ENCODE results near the gene GABRP. TPM values are rescaled to one million over a fixed set of nuclear protein-coding genes. Genes with fewer than 3 reads are reported as not detected.

The GABRP gene, protein sequence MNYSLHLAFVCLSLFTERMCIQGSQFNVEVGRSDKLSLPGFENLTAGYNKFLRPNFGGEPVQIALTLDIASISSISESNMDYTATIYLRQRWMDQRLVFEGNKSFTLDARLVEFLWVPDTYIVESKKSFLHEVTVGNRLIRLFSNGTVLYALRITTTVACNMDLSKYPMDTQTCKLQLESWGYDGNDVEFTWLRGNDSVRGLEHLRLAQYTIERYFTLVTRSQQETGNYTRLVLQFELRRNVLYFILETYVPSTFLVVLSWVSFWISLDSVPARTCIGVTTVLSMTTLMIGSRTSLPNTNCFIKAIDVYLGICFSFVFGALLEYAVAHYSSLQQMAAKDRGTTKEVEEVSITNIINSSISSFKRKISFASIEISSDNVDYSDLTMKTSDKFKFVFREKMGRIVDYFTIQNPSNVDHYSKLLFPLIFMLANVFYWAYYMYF
- total RNA-seq, result not detected

DNA sequence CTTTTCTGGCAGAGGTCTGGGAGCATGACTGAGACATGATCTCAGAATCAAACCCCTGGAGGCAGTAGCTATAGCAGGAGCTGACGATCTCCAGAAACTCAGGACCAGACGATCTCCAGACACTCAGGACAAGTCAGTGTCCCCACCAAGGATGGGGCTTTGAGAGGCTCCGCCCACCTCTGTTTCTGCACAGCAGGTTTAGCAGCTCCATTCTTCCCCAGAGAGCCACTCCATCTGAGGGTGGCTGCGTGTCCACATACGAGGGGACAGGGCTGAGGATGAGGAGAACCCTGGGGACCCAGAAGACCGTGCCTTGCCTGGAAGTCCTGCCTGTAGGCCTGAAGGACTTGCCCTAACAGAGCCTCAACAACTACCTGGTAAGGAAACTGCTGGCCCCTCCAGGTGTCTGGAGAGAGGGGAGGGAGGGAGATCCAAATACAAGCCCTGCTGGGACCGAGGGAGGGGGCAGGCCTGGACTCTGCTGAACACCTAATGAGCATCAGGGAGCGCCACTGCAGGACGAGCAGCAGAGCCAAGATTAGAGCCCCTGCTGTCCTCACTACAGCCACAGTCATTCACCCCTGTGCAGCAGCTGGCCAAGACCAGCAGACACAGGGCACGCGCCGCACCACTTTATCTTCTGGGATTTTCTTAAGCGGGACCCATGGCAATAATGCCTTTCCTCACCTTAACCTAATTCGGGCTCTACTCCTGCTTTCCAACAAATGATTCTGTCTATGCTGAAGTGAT is at the start of gene GABRP:
Gene GABRP, plus strand, starts transcription at position 228 of the 750 bp plus-strand sequence. CDS start 4,891 bp downstream, outside the sequence.
- Mint-ChIP-seq H3K9me3 (no peaks in the 10 kb centered on the region), H3K36me3 (no peaks in the 10 kb centered on the region), H3K27me3 (no peaks in the 10 kb centered on the region), H3K27ac (no peak within 1 kb of the TSS), H3K4me1 (no peaks in the 10 kb centered on the region), H3K4me3 (no peak within 1 kb of the TSS)
- DNase-seq, result no peak

DNA sequence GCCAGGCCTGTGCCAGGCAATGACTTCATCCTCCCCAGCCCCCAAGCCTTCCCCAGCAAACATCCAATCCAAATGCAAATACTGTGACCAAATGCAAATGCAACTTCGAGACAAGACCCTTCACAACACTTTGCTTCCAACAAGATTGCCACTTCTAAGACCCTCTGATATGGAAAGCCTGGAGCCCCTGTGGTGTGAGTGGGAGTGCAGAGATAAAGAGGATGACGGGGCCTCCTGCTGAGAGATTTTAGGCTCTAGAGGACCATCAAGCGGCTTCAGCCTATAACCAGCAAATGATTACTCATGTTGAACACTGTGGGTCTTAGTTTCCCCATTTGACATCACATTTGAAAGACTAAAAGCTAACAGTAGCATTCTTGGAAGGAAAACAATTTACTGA is 46.6 kb upstream of the GABRP start:
- no peak for DNase-seq
- Mint-ChIP-seq H3K27me3 (peaks cover 5% of the 10 kb centered on the region), H3K4me3 (no peak overlapping the region), H3K9me3 (peaks cover 7% of the 10 kb centered on the region), H3K27ac (no peak overlapping the region), H3K4me1 (no peaks in the 10 kb centered on the region), H3K36me3 (no peaks in the 10 kb centered on the region)

DNA sequence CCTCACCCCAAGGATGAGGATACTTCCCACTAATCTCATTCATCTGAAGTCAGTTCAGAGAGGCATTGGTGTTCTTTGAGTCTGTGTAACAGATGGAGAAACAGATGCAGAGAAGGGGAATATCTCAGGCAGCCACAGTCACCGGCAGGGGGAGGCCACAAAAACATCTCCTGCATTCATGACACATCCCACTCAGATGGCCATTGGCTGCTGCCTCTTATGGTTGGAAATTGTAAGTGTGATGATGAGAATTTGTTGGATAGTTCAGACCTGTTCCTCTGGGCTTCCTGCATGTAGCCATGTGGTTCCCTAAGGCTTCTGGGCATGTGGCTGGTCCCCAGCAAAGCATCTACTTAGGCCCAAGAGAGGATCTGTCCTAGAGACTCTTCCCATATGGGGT is 45.9 kb upstream of the GABRP start:
- no peak for DNase-seq
- Mint-ChIP-seq H3K27ac (no peak overlapping the region), H3K27me3 (peaks cover 8% of the 10 kb centered on the region), H3K4me3 (no peak overlapping the region), H3K36me3 (no peaks in the 10 kb centered on the region), H3K9me3 (peaks cover 7% of the 10 kb centered on the region), H3K4me1 (no peaks in the 10 kb centered on the region)

DNA sequence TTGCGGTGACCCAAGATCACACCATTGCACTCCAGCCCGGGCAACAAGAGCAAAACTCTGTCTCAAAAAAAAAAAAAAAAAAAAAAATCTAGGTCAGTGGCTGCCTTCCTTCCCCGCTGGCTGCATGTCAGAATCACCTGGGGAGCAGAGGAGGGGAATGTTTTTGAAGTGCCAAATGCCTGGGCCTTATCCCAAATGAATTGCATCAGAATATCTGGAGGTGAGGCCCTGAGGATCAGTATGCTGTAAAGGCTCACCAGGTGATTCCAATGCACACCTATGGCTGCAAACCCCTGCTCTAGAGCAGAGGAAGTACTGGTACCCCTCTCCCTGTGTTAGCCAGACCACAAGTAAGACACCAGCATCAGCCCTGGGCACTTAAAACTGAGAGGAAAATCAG is 44.7 kb upstream of the GABRP start:
- H3K36me3 Mint-ChIP-seq, result no peaks in the 10 kb centered on the region
- DNase-seq, result no peak
- H3K27me3 Mint-ChIP-seq, result peaks cover 16% of the 10 kb centered on the region
- no peak overlapping the region for H3K4me3 Mint-ChIP-seq
- no peaks in the 10 kb centered on the region for H3K4me1 Mint-ChIP-seq
- H3K27ac Mint-ChIP-seq, result no peak overlapping the region
- peaks cover 8% of the 10 kb centered on the region for H3K9me3 Mint-ChIP-seq

DNA sequence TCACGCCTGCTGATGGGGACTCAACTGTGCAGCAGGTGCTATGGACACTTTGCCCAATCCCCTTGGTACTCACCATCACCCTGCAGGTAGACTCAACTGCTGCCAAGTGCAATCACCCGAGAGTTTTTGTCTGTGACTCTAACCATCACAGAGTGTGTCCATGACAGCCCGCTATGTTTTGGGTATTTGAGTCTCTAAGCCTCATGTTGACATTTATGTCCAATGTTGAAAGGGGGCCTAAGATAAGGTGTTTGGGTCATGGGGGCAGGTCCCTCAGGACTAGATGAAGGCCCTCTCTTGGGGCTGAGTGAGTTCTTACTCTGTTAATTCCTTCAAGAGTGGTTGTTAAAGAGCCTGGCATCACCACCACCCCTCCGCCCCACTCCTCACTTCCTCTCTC is 44.1 kb upstream of the GABRP start:
- H3K4me3 Mint-ChIP-seq, result no peak overlapping the region
- H3K27ac Mint-ChIP-seq, result no peak overlapping the region
- H3K36me3 Mint-ChIP-seq, result no peaks in the 10 kb centered on the region
- peaks cover 3% of the 10 kb centered on the region for H3K4me1 Mint-ChIP-seq
- no peak for DNase-seq
- H3K27me3 Mint-ChIP-seq, result peaks cover 22% of the 10 kb centered on the region
- peaks cover 8% of the 10 kb centered on the region for H3K9me3 Mint-ChIP-seq

DNA sequence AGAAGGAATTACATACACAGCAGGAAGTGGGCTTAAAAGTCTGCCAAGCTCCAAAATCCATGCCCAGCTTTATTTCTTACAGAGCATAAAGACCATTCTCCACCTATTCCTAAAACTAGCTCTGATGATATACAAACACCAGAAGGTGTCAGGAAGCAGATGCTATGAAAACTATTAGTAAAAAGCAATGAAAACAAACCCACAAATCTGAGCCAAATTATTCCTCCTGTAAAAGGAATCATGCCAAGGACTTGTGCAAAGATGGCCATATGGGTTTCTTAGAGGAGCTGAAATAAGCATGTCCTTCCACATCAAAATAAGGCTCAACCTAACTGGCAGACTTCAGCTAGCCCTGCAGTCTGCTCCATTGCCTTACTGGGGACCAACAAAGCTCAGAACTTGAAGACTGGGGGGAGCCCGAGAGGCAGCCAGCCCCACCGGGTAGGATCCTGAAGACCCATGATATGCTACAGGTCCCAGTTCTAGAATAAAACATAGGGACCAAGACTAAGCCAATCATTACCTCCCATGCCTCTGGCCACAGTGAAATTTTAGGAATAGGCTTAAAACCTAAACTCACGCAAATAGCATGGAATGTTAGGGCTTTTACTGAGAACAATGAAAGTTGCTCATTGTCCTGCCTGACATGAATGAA is 42.8 kb upstream of the GABRP start:
- Mint-ChIP-seq H3K4me1 (peaks cover 3% of the 10 kb centered on the region), H3K27me3 (peaks cover 23% of the 10 kb centered on the region), H3K36me3 (no peaks in the 10 kb centered on the region), H3K4me3 (no peak overlapping the region), H3K9me3 (peaks cover 2% of the 10 kb centered on the region), H3K27ac (no peak overlapping the region)
- DNase-seq, result no peak

DNA sequence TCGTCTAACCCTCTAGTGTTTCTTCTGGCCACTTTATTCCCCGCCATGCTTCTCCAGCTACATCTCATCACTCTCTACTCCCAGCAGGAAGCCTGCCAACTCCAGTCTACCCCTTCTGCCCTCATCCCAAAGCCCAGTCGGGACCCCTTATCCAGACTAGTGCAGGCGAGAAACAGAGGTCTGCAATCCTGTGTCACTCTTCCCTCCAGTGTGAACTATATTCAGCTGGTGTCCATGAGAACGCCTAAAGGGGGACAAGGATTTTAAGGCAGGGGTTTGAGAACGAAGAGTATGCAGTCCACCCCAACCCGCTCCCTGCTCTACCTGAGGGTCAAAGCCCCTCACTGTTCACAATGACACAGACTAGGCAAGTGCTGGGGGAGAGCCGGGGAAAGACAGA is 41.7 kb upstream of the GABRP start:
- peaks cover 28% of the 10 kb centered on the region for H3K27me3 Mint-ChIP-seq
- no peak overlapping the region for H3K27ac Mint-ChIP-seq
- peaks cover 3% of the 10 kb centered on the region for H3K4me1 Mint-ChIP-seq
- H3K36me3 Mint-ChIP-seq, result no peaks in the 10 kb centered on the region
- peaks cover 1% of the 10 kb centered on the region for H3K9me3 Mint-ChIP-seq
- H3K4me3 Mint-ChIP-seq, result no peak overlapping the region
- DNase-seq, result no peak

DNA sequence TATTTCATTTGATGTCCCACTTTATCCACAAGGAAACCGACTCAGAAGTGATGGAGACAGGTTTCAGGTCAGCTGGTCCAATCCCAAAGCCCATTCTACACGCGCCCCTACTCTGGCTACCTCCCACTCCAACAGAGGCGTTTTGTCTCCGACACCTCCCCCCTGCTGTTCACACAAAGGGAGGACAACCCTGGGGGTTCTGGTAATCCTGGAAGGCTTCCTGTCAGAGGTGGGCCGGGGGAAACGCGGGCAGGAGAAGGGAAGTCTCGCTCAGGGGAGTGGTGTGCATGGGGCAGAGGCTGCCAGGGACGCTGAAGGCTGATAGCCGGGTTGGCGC is 39.7 kb upstream of the GABRP start:
- Mint-ChIP-seq H3K4me1 (peaks cover 3% of the 10 kb centered on the region), H3K27ac (no peak overlapping the region), H3K4me3 (no peak overlapping the region), H3K9me3 (peaks cover 1% of the 10 kb centered on the region), H3K27me3 (peaks cover 44% of the 10 kb centered on the region), H3K36me3 (no peaks in the 10 kb centered on the region)
- DNase-seq, result no peak

DNA sequence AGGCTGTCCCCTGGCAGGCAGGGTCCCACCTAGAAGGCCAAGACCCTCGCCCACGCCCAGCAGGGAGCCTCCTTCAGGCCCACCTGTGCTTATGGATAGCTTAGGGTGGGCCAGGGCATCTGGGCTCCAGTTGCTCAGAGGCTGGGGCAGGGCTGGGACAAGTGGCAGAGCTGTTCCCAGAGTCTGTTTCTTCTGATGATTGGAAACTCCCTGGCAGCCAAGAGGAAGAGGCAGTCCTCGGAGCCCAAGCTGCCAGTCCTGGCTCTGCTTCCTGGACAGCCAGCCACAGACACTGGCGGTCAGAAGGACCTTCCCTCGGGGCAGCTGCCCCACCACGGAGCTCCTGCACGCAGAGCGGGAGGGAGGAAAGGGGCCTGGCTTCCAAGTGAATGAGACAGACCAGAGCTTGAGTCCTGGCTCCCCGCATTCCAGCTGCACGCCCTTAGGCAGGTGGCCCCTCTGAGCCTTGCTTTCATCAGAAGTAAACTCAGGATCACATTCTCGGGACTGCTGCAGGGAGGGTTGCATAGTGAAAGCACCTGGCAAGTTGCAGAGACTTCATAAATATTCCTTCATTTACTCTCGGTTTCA is 37.9 kb upstream of the GABRP start:
- Mint-ChIP-seq H3K36me3 (no peaks in the 10 kb centered on the region), H3K27ac (no peak overlapping the region), H3K9me3 (peaks cover 1% of the 10 kb centered on the region), H3K4me3 (no peak overlapping the region), H3K27me3 (peaks cover 48% of the 10 kb centered on the region), H3K4me1 (peaks cover 3% of the 10 kb centered on the region)
- DNase-seq, result no peak

DNA sequence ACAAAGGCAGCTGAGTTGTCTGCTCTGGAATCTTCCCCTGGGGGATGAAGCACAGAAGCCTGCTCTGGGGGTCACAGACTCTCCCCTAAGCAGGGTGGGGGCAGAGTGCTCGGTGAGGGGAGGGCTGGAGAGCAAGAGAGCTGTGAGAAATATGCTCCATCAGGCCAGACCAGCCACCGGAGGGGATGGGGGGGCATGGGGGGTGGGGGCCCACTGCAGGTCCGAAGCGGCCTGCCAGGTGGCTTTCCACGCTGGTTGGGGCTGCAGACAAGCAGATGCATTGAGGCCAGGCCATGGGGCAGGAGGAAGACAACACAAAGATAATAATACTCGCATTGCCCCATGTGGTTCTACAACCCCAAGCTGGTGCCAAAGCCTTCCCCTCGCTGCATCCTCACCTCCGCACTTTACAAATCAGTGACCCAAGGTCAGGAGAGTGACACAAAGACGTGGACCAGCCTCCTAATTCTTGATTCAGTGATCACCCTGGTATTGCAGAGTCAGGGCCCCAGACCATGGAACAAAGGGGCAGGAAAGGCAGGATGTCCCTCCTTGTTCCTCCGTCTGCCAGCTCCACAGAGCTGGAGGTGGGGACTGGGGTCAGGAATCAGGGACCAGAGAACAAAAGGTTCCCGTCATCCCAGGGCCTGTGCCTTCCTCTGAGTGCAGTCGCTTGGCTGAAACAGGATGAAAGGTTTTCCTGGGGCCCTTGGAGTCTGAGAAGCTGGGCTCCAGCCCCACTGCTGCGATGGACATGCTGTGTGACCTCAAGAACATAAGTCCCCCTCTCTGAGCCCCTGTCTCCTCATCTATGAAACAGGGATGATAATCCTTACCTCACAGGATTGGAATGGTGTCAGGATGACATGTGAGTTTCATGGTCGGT is 37.2 kb upstream of the GABRP start:
- no peak for DNase-seq
- Mint-ChIP-seq H3K9me3 (peaks cover 1% of the 10 kb centered on the region), H3K36me3 (no peaks in the 10 kb centered on the region), H3K27ac (no peak overlapping the region), H3K4me1 (peaks cover 3% of the 10 kb centered on the region), H3K4me3 (no peak overlapping the region), H3K27me3 (peaks cover 51% of the 10 kb centered on the region)

DNA sequence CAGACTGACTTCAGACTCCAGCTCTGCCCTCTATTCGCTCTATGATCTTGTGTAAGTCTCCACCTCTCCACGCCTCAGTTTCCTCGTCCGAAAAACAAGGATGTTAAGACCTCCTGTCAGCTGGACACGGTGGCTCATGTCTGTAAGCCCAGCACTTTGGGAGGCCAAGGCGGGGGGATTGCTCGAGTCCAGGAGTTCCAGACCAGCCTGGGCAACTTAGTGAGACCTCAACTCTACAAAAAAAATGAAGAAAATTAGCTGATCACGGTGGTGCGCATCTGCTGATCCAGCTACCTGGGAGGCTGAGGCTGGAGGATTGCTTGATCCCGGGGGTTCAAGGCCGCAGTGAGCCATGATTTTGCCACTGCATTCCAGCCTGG is 36.6 kb upstream of the GABRP start:
- DNase-seq, result no peak
- Mint-ChIP-seq H3K4me1 (peaks cover 3% of the 10 kb centered on the region), H3K27ac (no peak overlapping the region), H3K9me3 (peaks cover 1% of the 10 kb centered on the region), H3K36me3 (no peaks in the 10 kb centered on the region), H3K27me3 (peaks cover 49% of the 10 kb centered on the region), H3K4me3 (no peak overlapping the region)

DNA sequence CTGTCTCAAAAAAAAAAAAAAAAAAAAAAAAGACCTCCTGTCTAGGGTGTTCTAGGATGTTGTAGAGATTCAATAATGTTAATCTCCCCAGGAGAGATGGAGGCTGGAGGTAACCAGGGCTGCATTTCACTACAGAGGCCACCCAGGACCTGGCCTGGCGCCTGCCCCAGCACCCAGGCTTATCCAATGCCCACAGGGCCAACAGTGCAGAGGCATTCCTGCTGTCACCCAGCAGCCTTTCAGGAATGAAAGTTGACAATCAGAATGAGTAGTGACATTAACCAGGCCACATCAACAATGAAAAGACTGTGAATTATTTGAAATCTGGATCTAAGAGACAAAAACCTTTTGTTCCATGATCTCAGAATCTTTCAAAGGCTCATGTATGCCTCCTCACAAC is 36.2 kb upstream of the GABRP start:
- Mint-ChIP-seq H3K27me3 (peaks cover 46% of the 10 kb centered on the region), H3K9me3 (peaks cover 1% of the 10 kb centered on the region), H3K27ac (no peak overlapping the region), H3K36me3 (no peaks in the 10 kb centered on the region), H3K4me1 (peaks cover 3% of the 10 kb centered on the region), H3K4me3 (no peak overlapping the region)
- no peak for DNase-seq

DNA sequence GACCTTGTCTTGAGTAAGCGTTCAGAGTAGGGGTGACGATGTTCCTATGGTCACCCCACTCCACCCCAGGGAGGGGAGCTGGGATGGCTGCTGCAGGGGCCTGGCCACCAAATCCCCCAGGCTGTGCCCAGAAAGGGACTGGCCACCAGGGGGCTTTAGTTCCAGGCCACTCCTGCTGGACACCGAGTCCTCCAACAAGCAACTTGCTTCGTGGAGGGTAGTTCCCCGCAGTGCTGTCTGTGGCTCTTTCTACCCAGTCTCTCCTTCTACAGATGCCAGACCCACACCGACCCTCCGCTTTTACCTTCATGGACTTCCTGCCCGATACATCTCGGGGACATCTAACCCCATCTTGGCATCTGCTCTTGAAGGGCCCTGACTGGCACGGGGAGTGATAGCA is 35.7 kb upstream of the GABRP start:
- H3K4me1 Mint-ChIP-seq, result peaks cover 3% of the 10 kb centered on the region
- H3K9me3 Mint-ChIP-seq, result peaks cover 1% of the 10 kb centered on the region
- no peak for DNase-seq
- H3K36me3 Mint-ChIP-seq, result no peaks in the 10 kb centered on the region
- H3K27ac Mint-ChIP-seq, result no peak overlapping the region
- H3K4me3 Mint-ChIP-seq, result no peak overlapping the region
- H3K27me3 Mint-ChIP-seq, result peaks cover 46% of the 10 kb centered on the region

DNA sequence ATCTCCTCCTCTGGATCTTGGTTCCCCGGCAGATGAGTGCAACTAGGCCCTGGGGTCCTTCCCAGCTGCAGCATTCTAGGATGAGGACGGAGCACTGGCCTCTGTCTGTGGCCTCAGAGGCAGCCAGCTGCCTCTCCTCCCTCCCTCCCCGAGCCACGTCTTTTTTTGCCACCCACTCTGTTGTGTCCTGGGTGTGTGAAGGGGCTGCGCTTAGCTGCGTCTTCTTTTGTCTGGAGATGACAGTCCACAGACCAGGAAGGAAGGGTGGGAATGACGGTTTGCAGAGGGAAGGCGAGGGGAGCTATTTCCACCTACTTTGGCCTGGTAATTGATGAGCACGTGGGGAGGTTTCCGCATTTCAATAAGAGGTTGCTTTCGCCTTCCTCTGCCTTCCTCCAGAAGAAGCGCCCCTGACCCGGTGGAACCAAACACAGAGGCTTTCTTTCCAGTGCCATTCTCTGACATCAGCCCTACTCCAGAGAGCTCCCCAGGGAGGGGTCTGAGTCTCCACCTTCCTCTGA is 34.5 kb upstream of the GABRP start:
- H3K27ac Mint-ChIP-seq, result no peak overlapping the region
- peaks cover 3% of the 10 kb centered on the region for H3K4me1 Mint-ChIP-seq
- H3K27me3 Mint-ChIP-seq, result peaks cover 36% of the 10 kb centered on the region
- H3K9me3 Mint-ChIP-seq, result no peaks in the 10 kb centered on the region
- DNase-seq, result no peak
- no peaks in the 10 kb centered on the region for H3K36me3 Mint-ChIP-seq
- no peak overlapping the region for H3K4me3 Mint-ChIP-seq

Measured in activated naive CD8-positive, alpha-beta T cell treated with anti-CD3 and anti-CD28 coated beads for 36 hours (primary cell).